Esophagus mucosa (tissue), 1 donor: ENCODE measurements around the gene HSPBAP1. TPM values are rescaled to one million over a fixed set of nuclear protein-coding genes. Genes with fewer than 3 reads are reported as not detected.
"Not testable (repeated sequence)": the region's sequence is repeated elsewhere in the genome, so short reads cannot be mapped to it uniquely, and the experiment has no call there.

Source experiments
- ATAC-seq: fragments of 200-7000 bp; cut with Tn5 transposase; one replicate; pipeline ENCODE4 v1.9.1; 2020
- total RNA-seq: library from RNA; stranded (reverse); gene quantifications from one replicate; pipeline ENCODE4 v1.2.4, GENCODE V29; 2023
- donor health status: DM: yes; HTN: yes; CAD: no.

The HSPBAP1 gene
- total RNA-seq, 1 donor from 2014 or later: 3.3 TPM

DNA sequence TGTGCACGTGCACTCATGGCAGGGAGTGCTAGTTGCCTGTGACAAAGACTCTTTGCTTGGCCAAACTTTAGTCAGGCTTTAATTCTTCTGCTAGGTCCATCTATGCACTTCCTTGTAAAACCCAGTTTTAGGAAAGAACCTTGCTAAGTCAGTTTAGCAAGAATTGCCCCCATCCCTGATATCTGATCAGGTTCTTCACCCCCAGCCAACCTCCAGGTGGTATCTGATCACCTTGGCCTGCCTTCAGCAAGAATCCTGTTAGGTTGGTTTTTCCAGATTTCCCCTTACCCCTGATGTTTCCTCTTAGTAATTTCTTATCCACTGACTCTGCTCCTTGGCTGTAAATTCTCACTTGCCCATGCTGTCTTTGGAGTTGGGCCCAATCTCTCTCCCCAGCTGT is 8.4 kb downstream of the HSPBAP1 start:
- peak; percentile 22 for ATAC-seq

GRCh38 chr3:122784436-122784835 is 9.2 kb downstream of the HSPBAP1 start:
- ATAC-seq: no peak

GRCh38 chr3:122782804-122783203 is 10.8 kb downstream of the HSPBAP1 start:
- no peak for ATAC-seq

DNA sequence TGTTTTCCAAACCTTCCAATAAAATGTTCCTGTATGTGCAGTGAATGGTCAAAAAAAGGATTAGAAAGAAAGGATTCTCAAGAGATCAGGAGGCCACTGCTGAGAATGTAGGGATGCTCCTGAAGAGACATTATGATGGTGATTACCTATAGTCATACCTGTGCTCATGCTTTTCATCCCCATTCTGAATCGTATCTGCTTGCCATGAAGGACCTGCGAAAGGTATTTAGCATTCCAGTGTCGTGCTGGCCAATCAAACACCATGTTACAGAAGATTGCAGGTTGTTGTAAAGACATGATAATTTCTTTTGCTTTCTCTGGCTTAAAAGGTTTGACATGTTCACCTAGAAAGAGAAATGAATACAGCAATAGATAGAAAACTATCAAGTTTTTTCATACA is 16.1 kb downstream of the HSPBAP1 start:
- no peak for ATAC-seq

- no peak for ATAC-seq
These were observed 16.8 kb downstream of the HSPBAP1 start for GRCh38 chr3:122776675-122777468.

DNA sequence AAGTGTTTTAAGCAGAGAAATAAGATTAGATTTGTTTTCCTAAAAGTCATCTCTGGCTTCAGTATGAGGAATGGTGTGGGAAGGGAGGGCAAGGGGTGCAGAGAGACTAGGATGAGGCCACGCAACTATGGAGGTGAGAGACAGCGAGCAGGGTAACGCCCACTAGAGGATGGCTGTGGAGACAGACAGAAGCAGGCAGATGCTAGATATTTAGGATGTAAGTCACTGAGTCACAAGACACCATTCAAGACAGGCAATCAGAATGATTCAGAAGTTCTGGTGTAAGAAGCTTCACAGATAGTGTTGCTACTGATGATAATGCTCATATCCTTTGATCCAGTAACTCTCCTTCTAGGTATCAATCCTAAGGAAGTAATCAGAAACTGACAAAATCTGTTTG is 19.1 kb downstream of the HSPBAP1 start:
- ATAC-seq: no peak

DNA sequence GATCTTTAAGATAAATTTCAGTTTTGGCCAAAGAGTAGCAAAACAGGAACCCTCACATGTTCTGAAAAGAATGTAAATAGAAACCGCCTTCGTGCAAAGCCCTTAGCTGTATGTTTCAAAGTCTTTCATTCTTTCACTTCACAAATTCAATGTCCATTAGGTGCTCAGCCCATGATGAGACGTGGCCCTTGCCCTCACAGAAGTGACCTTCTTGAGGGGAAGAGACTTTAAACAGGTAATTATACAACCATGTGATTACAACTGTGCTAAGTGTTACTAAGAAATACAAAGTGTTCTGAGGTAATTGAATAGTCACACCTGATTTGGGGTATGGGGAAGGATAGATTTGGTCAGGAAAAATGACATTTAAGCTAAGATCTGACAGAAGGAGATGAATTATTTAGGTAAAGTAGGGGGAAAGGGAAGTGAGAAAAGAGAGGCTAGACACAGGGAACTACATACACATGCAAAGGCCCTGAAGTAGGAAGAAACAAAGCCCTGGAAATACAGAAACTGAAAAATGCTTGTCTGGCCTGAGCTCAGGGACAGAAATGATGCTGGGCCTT is 19.6 kb downstream of the HSPBAP1 start:
- no peak for ATAC-seq

DNA sequence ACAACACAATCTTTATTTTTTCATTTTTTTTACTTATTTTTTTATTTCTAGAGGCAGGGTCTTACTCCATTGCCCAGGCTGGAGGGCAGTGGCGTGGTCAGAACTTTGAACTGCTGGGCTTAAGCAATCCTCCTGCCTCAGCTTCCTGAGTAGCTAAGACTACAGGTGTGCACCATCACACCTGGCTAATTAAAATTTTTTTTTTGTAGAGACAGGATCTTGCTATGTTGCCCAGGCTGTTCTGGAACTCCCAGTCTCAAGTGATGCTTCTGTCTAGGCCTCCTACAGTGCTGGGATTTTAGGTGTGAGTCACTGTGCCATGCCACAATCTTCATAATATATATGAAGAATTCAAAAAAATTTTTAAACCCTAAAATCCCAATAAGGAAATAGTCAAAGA is 20.8 kb downstream of the HSPBAP1 start:
- ATAC-seq: no peak

DNA sequence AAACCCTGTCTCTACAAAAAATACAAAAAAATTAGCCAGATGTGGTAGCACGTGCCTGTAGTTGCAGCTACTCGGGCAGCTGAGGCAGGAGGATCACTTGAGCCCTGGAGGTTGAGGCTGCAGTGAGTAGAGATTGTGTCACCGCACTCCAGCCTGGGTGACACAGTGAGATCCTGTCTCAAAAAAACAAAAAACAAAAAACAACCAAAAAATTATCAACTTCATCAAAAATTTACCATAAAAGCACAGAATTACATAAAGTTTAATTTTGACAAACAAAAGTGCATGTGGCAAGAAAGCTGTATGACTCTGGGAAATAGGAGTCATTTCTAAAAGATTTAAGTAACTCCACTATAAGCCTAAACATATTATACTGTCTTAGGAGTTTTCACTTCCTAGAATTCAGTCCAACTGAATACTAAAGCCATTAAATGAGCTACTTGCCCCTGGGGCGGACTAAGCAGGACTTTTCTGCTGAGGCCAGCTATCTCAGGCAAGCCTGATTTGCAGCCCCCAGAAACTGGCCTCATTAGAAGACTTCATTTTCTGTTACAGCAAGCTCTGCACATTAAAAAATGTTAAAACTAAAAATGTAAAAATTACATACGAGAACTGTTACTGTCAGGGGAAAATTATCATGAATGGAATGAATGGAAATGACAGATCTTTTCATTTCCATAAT is 23.0 kb downstream of the HSPBAP1 start:
- ATAC-seq: no peak

DNA sequence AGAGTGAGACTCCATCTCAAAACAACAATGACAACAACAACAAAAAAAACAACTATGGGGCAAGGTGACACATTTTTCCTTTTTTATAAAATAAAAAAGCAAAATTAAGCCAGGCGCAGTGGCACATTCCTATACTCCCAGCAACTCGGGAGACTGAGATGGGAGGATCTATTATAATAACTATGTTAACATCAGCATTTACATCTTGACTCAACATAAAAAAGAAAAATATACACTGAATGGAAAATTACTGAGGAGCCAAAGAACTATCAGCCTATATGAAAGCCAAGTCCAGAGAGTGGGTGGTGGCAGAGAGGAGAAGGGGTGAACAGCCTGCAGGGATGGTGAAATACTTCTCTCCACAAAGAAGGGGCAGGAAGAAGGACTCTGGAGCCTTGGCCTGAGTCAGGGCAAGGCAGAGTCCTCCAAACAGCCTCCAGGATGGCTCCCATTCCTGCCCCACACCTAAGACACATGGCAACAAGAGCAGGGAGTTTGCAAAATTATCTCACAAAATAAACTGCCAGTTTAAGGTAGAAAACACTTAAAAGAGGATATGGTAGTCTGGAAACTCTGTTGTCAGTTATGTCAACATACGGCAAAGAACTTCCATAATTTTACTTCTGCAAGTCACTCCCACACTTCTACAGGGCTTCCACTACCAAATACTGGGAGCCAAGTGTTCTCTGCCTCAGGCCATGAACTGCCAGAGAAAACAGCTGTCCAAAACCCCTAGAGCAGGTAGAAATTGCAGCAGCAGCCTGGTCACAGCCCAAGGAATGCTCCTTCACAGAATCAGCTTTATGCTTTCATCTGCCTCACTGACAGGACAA is 25.9 kb downstream of the HSPBAP1 start:
- ATAC-seq: no peak

GRCh38 chr3:122766430-122766829 is 27.2 kb downstream of the HSPBAP1 start:
- no peak for ATAC-seq

GRCh38 chr3:122760453-122761271 is 33.0 kb downstream of the HSPBAP1 start:
- no peak for ATAC-seq

- no peak for ATAC-seq
These were observed 34.6 kb downstream of the HSPBAP1 start for GRCh38 chr3:122758877-122759560.

DNA sequence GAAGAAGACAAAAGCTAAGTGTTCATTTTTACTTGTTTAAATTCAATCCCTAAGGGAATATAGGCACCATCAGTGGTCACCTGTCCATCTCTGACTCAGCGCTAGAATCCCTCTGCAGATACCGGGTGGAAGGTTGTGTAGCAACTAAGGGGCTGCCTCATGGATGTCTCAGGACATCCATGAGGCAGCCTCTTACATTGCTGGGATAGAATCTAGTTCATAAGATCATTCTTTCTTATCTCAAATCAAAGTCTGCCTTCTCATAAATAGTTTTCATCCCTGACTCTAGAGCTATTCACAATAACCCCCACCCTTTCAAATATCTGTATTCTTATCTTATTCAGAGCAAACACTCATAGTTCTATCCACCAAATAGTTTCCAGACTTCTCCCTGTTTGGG is 38.1 kb downstream of the HSPBAP1 start:
- ATAC-seq: no peak

- ATAC-seq: peak; percentile 85
These were observed 38.7 kb downstream of the HSPBAP1 start for GRCh38 chr3:122754929-122755328.

DNA sequence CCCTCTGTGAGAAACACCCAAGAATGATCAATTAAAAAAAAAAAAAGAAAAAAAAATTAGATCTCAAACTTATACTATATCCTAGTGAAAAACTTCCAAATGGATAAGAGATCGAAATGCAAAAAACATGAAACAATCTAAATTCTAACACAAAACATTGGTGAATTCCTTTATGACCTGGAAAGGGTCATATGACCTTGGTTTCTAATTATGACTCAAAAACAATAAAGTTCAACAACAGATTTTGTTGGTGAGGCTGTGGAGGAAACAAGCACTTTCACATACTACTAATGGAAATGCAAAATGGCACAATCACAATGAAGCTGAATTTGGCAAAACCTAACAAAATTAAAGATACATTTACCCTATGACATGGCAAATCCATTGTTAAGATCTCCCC is 45.3 kb downstream of the HSPBAP1 start:
- no peak for ATAC-seq

DNA sequence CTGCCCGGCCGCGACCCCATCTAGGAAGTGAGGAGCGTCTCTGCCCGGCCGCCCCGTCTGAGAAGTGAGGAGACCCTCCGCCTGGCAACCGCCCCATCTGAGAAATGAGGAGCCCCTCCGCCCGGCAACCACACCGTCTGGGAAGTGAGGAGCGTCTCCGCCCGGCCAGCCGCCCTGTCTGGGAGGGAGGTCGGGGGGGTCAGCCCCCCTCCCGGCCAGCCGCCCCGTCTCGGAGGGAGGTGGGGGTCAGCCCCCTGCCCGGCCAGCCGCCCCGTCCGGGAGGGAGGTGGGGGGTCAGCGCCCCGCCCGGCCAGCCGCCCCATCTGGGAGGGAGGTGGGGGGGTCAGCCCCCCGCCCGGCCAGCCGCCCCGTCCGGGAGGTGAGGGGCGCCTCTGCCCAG is 46.3 kb downstream of the HSPBAP1 start:
- ATAC-seq: not testable (repeated sequence)

DNA sequence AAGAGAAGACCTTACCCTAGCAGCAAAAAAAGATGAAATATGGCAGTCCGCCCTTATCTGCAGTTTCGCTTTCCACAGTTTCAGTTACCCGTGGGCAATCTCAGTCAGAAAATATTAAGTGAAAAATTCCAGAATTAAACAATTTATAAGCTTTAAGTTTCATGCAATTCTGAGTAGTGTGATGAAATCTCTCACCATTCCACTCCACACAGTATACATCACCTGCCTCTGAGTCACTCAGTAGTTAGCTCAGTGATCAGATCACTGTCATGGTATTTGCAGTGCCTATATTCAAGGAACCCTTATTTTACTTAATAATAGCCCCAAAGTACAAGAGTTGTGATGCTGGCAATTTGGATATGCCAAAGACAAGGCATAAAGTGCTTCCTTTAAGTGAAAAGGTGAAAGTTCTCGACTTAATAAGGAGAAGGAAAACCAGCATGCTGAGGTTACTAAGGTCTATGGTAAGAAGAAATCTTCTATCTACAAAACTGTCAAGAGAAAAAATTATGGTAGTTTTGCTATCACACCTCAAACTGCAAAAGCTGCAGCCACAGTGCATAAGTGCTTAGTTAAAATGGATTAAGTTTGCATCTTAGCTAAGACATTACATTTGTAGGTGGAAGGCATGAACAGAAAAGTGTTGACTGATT is 48.1 kb downstream of the HSPBAP1 start:
- peak; percentile 78 for ATAC-seq

DNA sequence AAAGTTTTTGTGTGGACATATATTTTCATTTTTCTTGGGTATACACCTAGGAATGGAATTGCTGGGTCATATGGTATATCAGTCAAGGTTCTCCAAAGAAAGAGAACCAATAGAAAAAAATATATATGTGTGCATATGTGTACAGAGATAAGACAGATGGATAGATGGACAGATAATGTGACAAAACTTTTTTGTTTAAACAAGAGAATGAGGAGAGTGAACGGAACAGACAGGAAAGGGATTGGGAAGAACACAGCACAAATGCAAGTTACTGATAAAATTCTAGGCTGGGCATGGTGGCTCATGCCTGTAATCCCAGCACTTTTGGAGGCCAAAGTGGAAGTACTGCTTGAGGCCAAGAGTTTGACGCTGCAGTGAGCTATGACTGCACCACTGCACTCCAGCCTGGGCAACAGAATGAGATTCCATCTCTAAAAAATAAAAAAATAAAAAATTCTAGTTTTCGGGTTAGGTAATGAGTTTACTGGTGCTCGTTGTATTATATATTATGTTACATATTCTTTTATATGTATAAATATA is 50.0 kb downstream of the HSPBAP1 start:
- no peak for ATAC-seq

- no peak for ATAC-seq
These were observed 51.4 kb downstream of the HSPBAP1 start for GRCh38 chr3:122742234-122742633.

- ATAC-seq: no peak
These were observed 54.5 kb downstream of the HSPBAP1 start for GRCh38 chr3:122739172-122739571.
